ENCODE measurements around the gene STOX2.

The STOX2 gene

DNA sequence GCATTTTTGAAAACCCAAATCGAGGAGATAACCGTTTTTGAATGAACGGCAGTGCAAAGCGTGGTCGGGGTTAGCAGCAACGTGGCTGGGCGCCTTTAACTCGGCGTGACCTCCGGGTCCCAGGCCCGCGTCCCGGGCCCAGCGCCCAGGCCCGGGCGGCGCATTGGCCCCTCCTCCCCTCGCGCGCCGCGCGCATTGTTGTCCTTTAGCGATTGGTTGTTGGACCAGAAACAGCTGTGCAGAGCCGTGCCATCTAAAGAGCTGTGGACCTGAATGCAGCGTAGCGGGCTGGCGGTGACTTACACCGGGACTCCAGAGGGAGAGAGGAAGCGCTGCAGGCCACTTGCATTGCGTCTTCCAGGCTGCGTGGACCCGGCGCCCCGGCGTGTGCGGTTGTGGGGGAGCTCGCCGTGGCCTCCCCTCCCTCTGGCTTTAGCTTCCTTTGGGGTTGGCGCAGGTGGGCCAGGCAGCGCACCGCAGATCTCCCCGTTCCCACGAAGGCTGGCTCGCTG lies at the start of gene STOX2:
TSS of gene STOX2 (plus strand) at position 227 of the 512 bp plus-strand sequence. CDS start 1,484 bp downstream, outside the sequence.
- DNase-seq, result peak; percentile 78 to 93 (median 86)

DNA sequence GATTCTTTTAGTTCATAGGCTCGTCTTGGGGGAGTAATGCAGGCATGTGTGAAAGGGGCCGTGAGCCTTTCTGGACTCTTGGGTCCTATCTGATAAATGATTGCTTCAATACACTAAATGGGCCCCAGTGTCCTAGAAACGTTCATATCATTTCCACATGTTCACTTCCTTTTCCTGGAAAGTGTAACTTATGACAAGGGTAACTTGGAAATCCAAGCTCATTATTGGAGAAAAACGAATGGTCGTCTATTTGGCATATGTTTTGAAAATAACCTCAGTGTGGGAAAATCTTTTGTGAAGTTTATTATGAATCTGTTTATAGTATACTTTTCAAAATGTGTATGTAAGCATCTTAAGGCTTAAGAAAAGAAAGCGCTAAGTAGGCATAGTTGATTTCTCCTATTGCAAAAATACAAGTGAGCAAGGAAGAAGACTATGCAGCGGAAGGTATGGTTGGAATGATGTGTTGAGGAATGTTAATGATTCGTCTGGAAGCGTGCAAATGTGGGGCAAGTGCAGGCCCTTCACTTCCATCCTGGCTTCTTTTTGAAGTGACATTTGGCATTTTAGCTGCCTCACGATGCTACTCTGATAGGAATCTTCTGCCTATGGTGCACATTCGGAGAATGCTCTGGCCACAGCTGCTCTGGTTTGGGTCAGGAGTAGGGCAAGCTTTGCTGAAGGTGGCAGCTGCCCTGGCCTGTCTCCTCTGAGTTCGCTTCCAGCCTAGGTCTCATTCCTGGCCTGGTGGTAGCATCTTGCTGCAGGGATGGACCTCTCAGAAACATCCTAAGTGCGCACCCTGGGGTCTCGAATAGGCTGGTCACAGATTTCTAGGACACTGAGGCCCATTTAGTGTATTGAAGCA lies 49.5 kb upstream of the STOX2 start:
- no peak for DNase-seq
- intact Hi-C loops (cut with DNase I), result no loop called here

More for the DNA sequence above, at the start of gene STOX2:
- intact Hi-C loops (cut with DNase I), result loop anchor here (5.0 kb wide), 1 partner anchor 57 kb away; no protein-coding TSS in a partner anchor

DNA sequence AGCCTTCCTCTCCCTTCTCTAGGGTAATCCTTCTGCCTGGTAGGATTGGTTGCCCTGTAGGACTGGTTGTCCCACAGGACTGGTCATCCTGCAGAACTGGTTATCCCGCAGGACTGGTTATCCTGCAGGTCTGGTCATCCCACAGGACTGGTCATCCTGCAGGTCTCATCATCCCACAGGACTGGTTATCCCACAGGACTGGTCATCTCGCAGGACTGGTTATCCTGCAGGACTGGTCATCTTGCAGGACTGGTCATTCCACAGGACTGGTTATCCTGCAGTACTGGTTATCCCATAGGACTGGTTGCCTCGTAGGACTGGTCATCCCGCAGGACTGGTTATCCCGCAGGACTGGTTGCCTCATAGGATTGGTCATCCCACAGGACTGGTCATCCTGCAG lies 48.1 kb upstream of the STOX2 start:
- intact Hi-C loops (cut with DNase I), result no loop called here
- DNase-seq, result no peak

- DNase-seq, result peak in 21 of 42 donors; percentile 21 to 60 (median 32)
- intact Hi-C loops (cut with DNase I), result no loop called here
Measured at GRCh38 chr4:183858011-183858615, 47.0 kb upstream of the STOX2 start.

DNA sequence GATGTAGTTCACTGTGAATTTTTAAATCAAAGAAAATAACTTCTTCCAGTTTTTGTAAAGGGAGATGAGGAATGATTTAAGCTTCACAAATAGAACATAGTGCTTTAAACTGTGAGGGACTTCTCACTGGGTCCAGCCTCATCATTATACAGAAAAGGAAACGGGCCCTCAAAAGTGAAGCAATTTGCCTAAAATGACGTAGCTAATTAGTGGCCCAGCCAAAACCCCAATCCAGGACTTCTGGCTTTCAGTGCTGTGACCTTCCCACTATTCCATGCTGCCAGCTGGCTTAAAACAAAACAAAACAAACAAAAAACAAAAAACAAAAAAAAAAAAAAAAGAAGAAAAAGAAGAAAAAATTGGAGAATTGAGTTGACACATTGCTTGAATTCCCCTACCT lies 45.0 kb upstream of the STOX2 start:
- peak in 1 of 42 donors; percentile 13 for DNase-seq
- intact Hi-C loops (cut with DNase I), result no loop called here

DNA sequence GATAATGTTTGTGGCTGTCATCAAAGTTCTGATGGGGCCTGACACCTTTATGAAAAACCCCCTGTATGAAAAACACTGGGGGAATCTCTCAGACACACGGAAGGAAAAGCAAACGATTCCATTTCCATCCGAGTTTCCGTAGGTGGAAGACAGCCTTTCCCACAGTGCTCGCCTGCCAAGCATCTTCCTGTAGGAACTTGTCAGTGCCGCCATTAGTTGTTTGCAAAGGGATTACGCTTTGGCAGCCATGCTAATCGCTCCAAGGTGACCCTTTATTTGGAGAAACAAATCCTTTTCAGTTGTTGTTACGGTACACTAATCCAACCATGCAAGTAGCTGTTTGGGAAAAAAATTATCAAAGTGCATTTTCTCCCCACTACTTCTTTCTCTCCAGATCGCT lies 44.4 kb upstream of the STOX2 start:
- intact Hi-C loops (cut with DNase I), result no loop called here

DNA sequence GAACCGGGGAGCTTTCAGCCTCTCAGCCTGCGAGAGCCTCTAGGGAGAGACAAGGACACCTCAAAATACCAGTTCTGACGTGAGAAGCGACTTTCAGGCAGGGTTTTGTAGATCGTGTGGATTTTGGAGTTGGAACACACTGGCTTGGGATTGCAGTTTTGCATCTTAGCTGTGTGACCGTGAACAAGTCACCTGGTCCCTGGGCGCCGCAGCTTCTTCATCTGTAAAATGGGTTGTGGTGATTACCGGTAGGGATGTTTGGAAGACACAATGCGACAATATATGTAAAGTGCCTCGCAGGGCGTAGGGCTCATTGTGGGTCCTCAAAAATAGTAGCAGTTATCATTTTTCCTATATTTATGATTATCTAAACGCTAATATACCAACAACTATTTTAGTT lies 43.7 kb upstream of the STOX2 start:
- intact Hi-C loops (cut with DNase I), result no loop called here
- DNase-seq, result no peak

More for the DNA sequence above, 44.4 kb upstream of the STOX2 start:
- DNase-seq, result peak in 33 of 42 donors; percentile 20 to 80 (median 52)

- intact Hi-C loops (cut with DNase I), result no loop called here
- DNase-seq, result no peak
Measured at GRCh38 chr4:183863155-183863825, 41.8 kb upstream of the STOX2 start.

GRCh38 chr4:183867247-183867646 lies 37.9 kb upstream of the STOX2 start:
- no peak for DNase-seq
- intact Hi-C loops (cut with DNase I), result no loop called here

- DNase-seq, result no peak
- intact Hi-C loops (cut with DNase I), result no loop called here
Measured at GRCh38 chr4:183870997-183871396, 34.1 kb upstream of the STOX2 start.

DNA sequence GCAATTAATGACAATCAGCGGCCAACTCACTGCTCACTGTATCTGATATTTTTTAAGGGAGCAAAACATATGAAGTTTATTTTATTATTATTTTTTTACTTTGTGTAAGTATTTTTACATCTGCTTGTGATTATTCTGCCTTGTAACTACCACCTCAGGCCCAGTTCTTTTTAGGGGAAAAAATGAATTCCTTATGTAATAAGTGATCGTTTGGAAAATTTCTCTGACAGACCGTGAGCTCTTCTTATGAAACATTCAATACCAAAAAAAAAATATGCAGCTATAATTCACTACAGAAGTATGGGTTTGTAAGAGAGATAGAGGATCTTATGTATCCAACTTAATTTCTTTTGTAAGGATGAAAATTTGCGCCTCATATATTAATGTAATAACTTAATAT lies 33.5 kb upstream of the STOX2 start:
- intact Hi-C loops (cut with DNase I), result no loop called here
- DNase-seq, result no peak

GRCh38 chr4:183872531-183872930 lies 32.6 kb upstream of the STOX2 start:
- intact Hi-C loops (cut with DNase I), result no loop called here
- no peak for DNase-seq

GRCh38 chr4:183873409-183874185 lies 31.5 kb upstream of the STOX2 start:
- no peak for DNase-seq
- intact Hi-C loops (cut with DNase I), result no loop called here

DNA sequence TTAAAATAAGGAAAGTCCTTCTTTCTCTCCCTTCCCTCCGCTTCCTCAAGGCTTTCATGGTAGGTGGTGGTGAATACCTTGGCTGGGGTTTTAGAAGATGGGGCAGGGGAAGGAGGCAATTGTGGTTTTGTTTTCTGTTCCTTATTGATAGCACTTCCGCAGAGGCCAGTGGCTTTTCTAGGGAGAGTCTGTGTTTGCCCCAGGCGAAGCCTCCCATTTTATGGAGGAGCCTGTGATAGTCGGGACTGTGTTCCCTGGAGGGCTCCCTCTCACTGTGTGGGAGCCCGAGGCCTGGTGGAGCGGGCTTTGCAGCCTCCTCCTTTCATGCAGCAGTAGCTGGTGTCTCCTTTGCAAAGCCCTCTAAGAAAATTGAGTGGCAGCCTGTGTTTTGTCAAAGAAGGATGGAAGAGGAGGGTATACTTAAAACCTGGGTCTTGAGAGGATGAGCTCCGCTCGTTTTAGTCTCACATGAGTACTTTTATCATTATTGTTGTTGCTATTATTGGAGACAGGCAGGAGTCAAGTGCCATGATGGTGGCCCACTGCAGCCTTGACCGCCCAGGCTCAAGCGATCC lies 29.8 kb upstream of the STOX2 start:
- no peak for DNase-seq
- intact Hi-C loops (cut with DNase I), result no loop called here

- intact Hi-C loops (cut with DNase I), result no loop called here
- DNase-seq, result peak in 38 of 42 donors; percentile 8 to 71 (median 40)
Measured at GRCh38 chr4:183876268-183876934, 28.7 kb upstream of the STOX2 start.

GRCh38 chr4:183878251-183878970 lies 26.7 kb upstream of the STOX2 start:
- no peak for DNase-seq
- intact Hi-C loops (cut with DNase I), result no loop called here

DNA sequence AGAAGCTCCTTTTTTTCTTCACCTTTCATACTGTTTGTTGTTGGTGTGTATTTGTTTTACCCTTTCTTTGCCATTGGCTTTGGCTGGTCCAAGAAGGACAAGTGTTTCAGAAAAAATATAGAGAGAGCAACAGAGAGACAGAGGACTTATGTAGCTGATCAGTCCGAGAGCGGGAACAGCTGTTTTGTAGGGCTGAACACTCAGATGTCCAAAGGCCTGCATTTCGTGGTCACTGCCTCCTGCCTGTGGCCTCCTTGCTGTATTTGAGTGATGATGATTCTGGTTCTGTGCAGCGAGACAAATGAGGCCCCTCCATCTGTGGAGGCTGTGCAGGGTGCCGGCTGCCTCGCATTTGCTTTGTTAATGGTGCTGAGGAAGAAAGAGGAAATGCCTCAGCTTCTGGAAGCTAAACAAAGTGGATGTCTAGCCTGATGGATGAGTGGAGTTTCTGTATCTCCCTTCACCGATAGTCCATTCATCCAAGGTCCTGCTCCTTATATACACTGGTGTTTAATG lies 19.8 kb upstream of the STOX2 start:
- intact Hi-C loops (cut with DNase I), result no loop called here
- DNase-seq, result no peak

All from head of caudate nucleus (tissue), 42 donors.